Measurements from ENCODE around the gene RMDN2.

Gene RMDN2

DNA sequence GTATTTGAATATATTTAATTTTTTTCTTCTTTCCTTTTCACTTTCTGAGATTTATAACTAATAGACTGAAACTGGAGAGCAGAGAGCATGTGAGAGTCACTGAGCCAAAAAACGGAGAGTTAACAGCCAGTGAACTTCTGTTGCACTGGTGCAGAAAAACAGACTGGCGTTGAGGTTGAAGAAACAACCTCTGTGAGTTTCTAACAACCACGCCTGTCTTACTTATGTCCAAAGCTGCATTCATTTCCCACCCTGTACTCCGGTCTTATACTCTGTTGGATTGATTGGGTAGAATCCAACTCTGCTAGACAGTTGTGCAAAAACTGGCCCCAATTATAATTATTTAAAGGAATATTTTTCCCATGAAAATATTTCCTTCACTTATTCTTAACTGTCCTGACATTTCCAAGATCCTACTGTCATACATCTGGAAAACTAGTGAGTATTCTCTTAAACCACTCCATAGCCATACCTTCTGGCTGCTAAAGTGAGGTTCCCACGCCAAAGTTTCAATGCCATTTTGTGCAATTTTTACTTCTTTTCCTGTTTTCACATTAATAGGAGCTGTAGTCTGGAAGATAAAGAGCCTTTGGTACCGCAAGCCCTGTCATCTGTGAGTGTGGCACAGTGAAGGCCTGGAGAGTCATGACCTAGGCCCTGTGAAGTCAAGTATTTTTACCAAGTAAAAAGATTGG lies 141.5 kb downstream of the RMDN2 start:
- no peak for DNase-seq (ENCODE audit: low read depth)
- no peak for TF ChIP-seq CTCF (IDR thresholded peaks at IDR 0.05; ENCODE audit: control insufficient read depth, insufficient read depth, low read depth, low read length, missing control alignments)
- H3K4me3 ChIP-seq (ENCODE audit: control insufficient read depth, low read depth, low read length) = no peak overlapping the region
